H1 (cell line): ENCODE measurements around the gene TSTD2. TPM values are rescaled to one million over a fixed set of nuclear protein-coding genes. Genes with fewer than 3 reads are reported as not detected.

Experiments used
- CTCF ChIA-PET: fragments of 300-600 bp; sonication (Branson Sonifier 250); formaldehyde crosslinking; loops from one replicate; lab custom pipeline; 2021; ENCODE audit not compliant: partially characterized antibody; lab: Charles Lee
- POLR2A ChIA-PET: fragments of 300-600 bp; sonication (Branson Sonifier 250); formaldehyde crosslinking; loops from one replicate; lab custom pipeline; 2021; ENCODE audit warnings: inconsistent platforms; ENCODE audit not compliant: partially characterized antibody; lab: Charles Lee
- DNase-seq, 2 experiments: peaks; one replicate each; pipeline versions ENCODE4 v3.0.0 to v3.0.0-alpha.2; 2010 to 2022; ENCODE audit warnings: low spot score in 2 of 2, low read depth in 1 of 2, mixed read lengths in 1 of 2
- FAIRE-seq: peaks from 2 replicates; lab custom pipeline; 2011; peaks lifted over from hg19 to GRCh38; lab: Jason Lieb, UNC
- H2AFZ ChIP-seq: 2 replicates; pipeline ENCODE4 v1.8.1; 2012; ENCODE audit warnings: low read length, inconsistent platforms
- H2AK5ac ChIP-seq: 2 replicates; pipeline ENCODE4 v1.6.1; 2013; ENCODE audit warnings: low read depth, low read length
- H2BK120ac ChIP-seq: replicated peaks from 2 replicates; pipeline ENCODE3; 2013; ENCODE audit warnings: low read depth, low read length, inconsistent platforms
- H2BK12ac ChIP-seq: 2 replicates; pipeline ENCODE4 v1.6.1; 2013; ENCODE audit warnings: low read depth, low read length
- H2BK15ac ChIP-seq: 2 replicates; pipeline ENCODE4 v1.6.1; 2013; ENCODE audit warnings: low read length
- H2BK20ac ChIP-seq: 2 replicates; pipeline ENCODE4 v1.6.1; 2013; ENCODE audit warnings: low read length
- H2BK5ac ChIP-seq: 2 replicates; pipeline ENCODE4 v1.6.1; 2013; ENCODE audit warnings: low read depth, low read length
- H3K14ac ChIP-seq: 2 replicates; pipeline ENCODE4 v1.6.1; 2013; ENCODE audit warnings: inconsistent platforms; ENCODE audit not compliant: insufficient read length
- H3K18ac ChIP-seq: 2 replicates; pipeline ENCODE4 v1.6.1; 2013; ENCODE audit warnings: low read length; ENCODE audit errors: extremely low read depth
- H3K23ac ChIP-seq: 2 replicates; pipeline ENCODE4 v1.6.1; 2013; ENCODE audit warnings: inconsistent platforms; ENCODE audit not compliant: insufficient read length
- H3K23me2 ChIP-seq: 2 replicates; pipeline ENCODE4 v1.6.1; 2013; ENCODE audit warnings: low read depth, low read length
- H3K27ac ChIP-seq: 2 replicates; pipeline ENCODE4 v1.6.1; 2011; ENCODE audit warnings: low read depth, low read length, inconsistent platforms
- H3K27me3 ChIP-seq, 4 experiments: replicated peaks in 1 of 4; 1 replicate in 1 of 4; 2 replicates in 3 of 4; pipeline versions ENCODE4 v1.6.1 to v1.8.1; 2011 to 2013; ENCODE audit warnings: low read length in 3 of 4, mild to moderate bottlenecking in 3 of 4, inconsistent platforms in 2 of 4, mixed read lengths in 2 of 4, moderate library complexity in 1 of 4; ENCODE audit not compliant: control insufficient read depth in 3 of 4, insufficient read depth in 3 of 4; ENCODE audit errors: extremely low read depth in 1 of 4
- H3K36me3 ChIP-seq, 4 experiments: 2 replicates each; pipeline versions ENCODE4 v1.6.1 to v1.8.1; 2011 to 2013; ENCODE audit warnings: mild to moderate bottlenecking in 4 of 4, low read length in 3 of 4, moderate library complexity in 2 of 4, control low read depth in 1 of 4, inconsistent platforms in 1 of 4; ENCODE audit not compliant: insufficient read depth in 4 of 4, control insufficient read depth in 2 of 4
- H3K4ac ChIP-seq: replicated peaks from 2 replicates; pipeline ENCODE3; 2013; ENCODE audit warnings: low read length, low read depth, mixed read lengths, inconsistent platforms; ENCODE audit not compliant: insufficient read length
- H3K4me1 ChIP-seq, 4 experiments: replicated peaks in 1 of 4; 1 replicate in 1 of 4; 2 replicates in 3 of 4; pipeline versions ENCODE4 v1.6.1 to v1.8.1; 2011 to 2013; ENCODE audit warnings: low read length in 3 of 4, inconsistent platforms in 2 of 4, mixed read lengths in 1 of 4; ENCODE audit not compliant: insufficient read depth in 4 of 4, control insufficient read depth in 3 of 4
- H3K4me2 ChIP-seq, 2 experiments: 2 replicates each; pipeline versions ENCODE4 v1.6.1 to v1.8.1; 2011 to 2013; ENCODE audit warnings: low read depth in 2 of 2, low read length in 2 of 2, control low read depth in 1 of 2, inconsistent platforms in 1 of 2, mild to moderate bottlenecking in 1 of 2; ENCODE audit not compliant: insufficient read depth in 1 of 2
- H3K4me3 ChIP-seq, 4 experiments: fragments of 200-600, 300-600 bp in 1 of 4; sonication (generic), shearing (Covaris generic), sonication (Bioruptor Twin) in 1 of 4; 2 replicates each; pipeline versions ENCODE4 v1.5.1 to v1.8.1; 2011 to 2016; ENCODE audit warnings: low read length in 4 of 4, low read depth in 3 of 4, control low read depth in 2 of 4, inconsistent platforms in 2 of 4, mild to moderate bottlenecking in 2 of 4, mixed read lengths in 1 of 4, moderate library complexity in 1 of 4; ENCODE audit not compliant: insufficient read depth in 2 of 4; ENCODE audit errors: extremely low read depth in 1 of 4
- H3K56ac ChIP-seq: replicated peaks from 2 replicates; pipeline ENCODE3; 2013; ENCODE audit warnings: low read depth, mild to moderate bottlenecking, mixed read lengths, low read length, inconsistent platforms; ENCODE audit not compliant: insufficient read length
- H3K79me1 ChIP-seq: 2 replicates; pipeline ENCODE4 v1.6.1; 2013; ENCODE audit warnings: low read depth, low read length, control low read depth
- H3K79me2 ChIP-seq, 2 experiments: 2 replicates each; pipeline versions ENCODE4 v1.6.1 to v1.8.1; 2012 to 2013; ENCODE audit warnings: low read length in 2 of 2, mild to moderate bottlenecking in 2 of 2, inconsistent platforms in 1 of 2; ENCODE audit not compliant: insufficient read depth in 2 of 2, control insufficient read depth in 1 of 2
- H3K9ac ChIP-seq, 4 experiments: replicated peaks in 1 of 4; 1 replicate in 1 of 4; 2 replicates in 3 of 4; pipeline versions ENCODE4 v1.6.1 to v1.8.1; 2011 to 2013; ENCODE audit warnings: low read depth in 3 of 4, low read length in 3 of 4, control low read depth in 2 of 4, mild to moderate bottlenecking in 2 of 4, moderate library complexity in 2 of 4, inconsistent platforms in 1 of 4; ENCODE audit errors: extremely low read depth in 1 of 4
- H3K9me3 ChIP-seq, 2 experiments: 2 replicates each; pipeline versions ENCODE4 v1.6.1 to v1.8.1; 2012 to 2013; ENCODE audit warnings: mild to moderate bottlenecking in 2 of 2, moderate library complexity in 2 of 2, control low read depth in 1 of 2, inconsistent platforms in 1 of 2, low read depth in 1 of 2, low read length in 1 of 2, mixed read lengths in 1 of 2; ENCODE audit not compliant: insufficient read depth in 2 of 2
- H4K20me1 ChIP-seq, 2 experiments: replicated peaks in 1 of 2; 2 replicates each; pipeline versions ENCODE3 to v1.8.1; 2011 to 2013; ENCODE audit warnings: inconsistent platforms in 2 of 2, low read length in 2 of 2, mild to moderate bottlenecking in 1 of 2; ENCODE audit not compliant: insufficient read depth in 2 of 2, control insufficient read depth in 1 of 2
- H4K5ac ChIP-seq: 2 replicates; pipeline ENCODE4 v1.6.1; 2013; ENCODE audit warnings: low read length, low read depth, mixed read lengths, inconsistent platforms; ENCODE audit not compliant: insufficient read length
- H4K8ac ChIP-seq: 2 replicates; pipeline ENCODE4 v1.8.0; 2013; ENCODE audit warnings: mild to moderate bottlenecking, moderate library complexity, low read length, inconsistent platforms; ENCODE audit not compliant: insufficient read depth; ENCODE audit errors: extremely low read depth
- H4K91ac ChIP-seq: replicated peaks from 2 replicates; pipeline ENCODE3; 2013; ENCODE audit warnings: low read length, mixed read lengths, inconsistent platforms; ENCODE audit not compliant: insufficient read length
- BACH1 ChIP-seq: IDR thresholded peaks from 2 replicates; pipeline ENCODE4 v1.6.1; 2012; ENCODE audit warnings: low read length, improper control_type of control experiment
- CHD1 ChIP-seq: IDR thresholded peaks from 2 replicates; pipeline ENCODE4 v1.6.1; 2012; ENCODE audit warnings: low read depth, low read length, improper control_type of control experiment
- HDAC6 ChIP-seq: IDR thresholded peaks from one replicate; pipeline ENCODE4 v1.7.1; 2012; ENCODE audit warnings: low read depth, mild to moderate bottlenecking, inconsistent platforms, low read length, moderate library complexity
- KDM1A ChIP-seq: fragments of 200-600, 300-600 bp; sonication (generic); IDR thresholded peaks from 2 replicates; pipeline ENCODE4 v1.7.1; 2016; ENCODE audit warnings: mild to moderate bottlenecking, low read length, borderline replicate concordance
- KDM5A ChIP-seq: fragments of 200-600 bp; IDR thresholded peaks from 2 replicates; pipeline ENCODE4 v1.7.1; 2012; ENCODE audit warnings: mild to moderate bottlenecking, low read length, inconsistent platforms, mixed read lengths
- MAFK ChIP-seq: IDR thresholded peaks from 2 replicates; pipeline ENCODE4 v1.6.1; 2012; ENCODE audit warnings: low read depth, mild to moderate bottlenecking, improper control_type of control experiment, low read length
- PHF8 ChIP-seq: fragments of 200-600 bp; sonication (generic); conservative IDR thresholded peaks from 2 replicates; pipeline ENCODE4 v1.7.1; 2012; ENCODE audit warnings: low read depth, mild to moderate bottlenecking, inconsistent platforms, low read length, moderate library complexity
- POLR2A ChIP-seq, 2 experiments: IDR thresholded peaks; 1 replicate in 1 of 2; 2 replicates in 1 of 2; pipeline ENCODE4 v1.6.1; 2011; ENCODE audit warnings: low read depth in 2 of 2, low read length in 2 of 2, mild to moderate bottlenecking in 2 of 2; ENCODE audit errors: control extremely low read depth in 1 of 2
- POLR2AphosphoS5 ChIP-seq: IDR thresholded peaks from 2 replicates; pipeline ENCODE4 v1.6.1; 2011; ENCODE audit warnings: low read depth, low read length
- RNF2 ChIP-seq: fragments of 200-900, 300-1000 bp; sonication (generic); IDR thresholded peaks from 2 replicates; pipeline ENCODE4 v1.7.1; 2016; ENCODE audit warnings: borderline replicate concordance, low read depth, mild to moderate bottlenecking, antibody characterized with exemption, low read length; ENCODE audit not compliant: poor library complexity, severe bottlenecking; ENCODE audit errors: missing control alignments
- SRF ChIP-seq: IDR thresholded peaks from 2 replicates; pipeline ENCODE4 v1.6.1; 2011; ENCODE audit warnings: mild to moderate bottlenecking, low read depth, low read length, moderate library complexity
- TAF7 ChIP-seq: optimal IDR thresholded peaks from 2 replicates; pipeline ENCODE3; 2011; ENCODE audit warnings: low read depth, mild to moderate bottlenecking, inconsistent platforms, low read length, moderate library complexity, borderline replicate concordance
- TCF12 ChIP-seq: IDR thresholded peaks from 2 replicates; pipeline ENCODE4 v1.6.1; 2011; ENCODE audit warnings: low read depth, mild to moderate bottlenecking, low read length
- YY1 ChIP-seq: IDR thresholded peaks from 2 replicates; pipeline ENCODE4 v1.6.1; 2011; ENCODE audit warnings: low read depth, mild to moderate bottlenecking, low read length
- WGBS, 2 experiments: shearing (Covaris generic) in 1 of 2; methylation state at CpG; one replicate each; pipeline versions ENCODE4 v1.1.6 to v1.1.7; 2013 to 2015; ENCODE audit warnings: low lambda C conversion rate in 2 of 2, mixed read lengths in 2 of 2, inconsistent platforms in 1 of 2, low coverage in 1 of 2, missing lambda C conversion rate in 1 of 2; ENCODE audit not compliant: insufficient replicate concordance in 2 of 2, insufficient coverage in 1 of 2, insufficient read length in 1 of 2; ENCODE audit errors: extremely low coverage in 1 of 2, missing lambda C conversion rate in 1 of 2; 5-methylcytosine and 5-hydroxymethylcytosine counted together
- polyA plus RNA-seq, 7 experiments: library from polyadenylated mRNA; depleted of rRNA in 3 of 7; stranded (reverse) in 5 of 7; unstranded in 2 of 7; fragments of >200 nt in 5 of 7; fragments of 200-250 nt in 2 of 7; gene quantifications; 1 replicate in 5 of 7; 2 replicates in 1 of 7; 4 replicates in 1 of 7; pipeline versions ENCODE4 v1.2.1 to v1.2.3, GENCODE V29; 2011 to 2013; ENCODE audit warnings: missing spikeins in 2 of 7, mixed read lengths in 2 of 7
- total RNA-seq: library from RNA; stranded (reverse); fragmentation: NEBNext Ultra II Directional; extraction: Animal tissue kit (Norgen Biotek cat#: 25700); gene quantifications from 2 replicates; pipeline ENCODE4 v1.2.1, GENCODE V29; 2021

The TSTD2 gene
- total and polyA plus RNA-seq, 2 of the 8 experiments (the other 6 are each of a cell fraction or from before 2014, with no cell fraction given): 16.1 to 17.5 TPM

GRCh38 chr9:97670586-97670985, 37.4 kb upstream of the TSTD2 start:
- Histone ChIP-seq H3K79me2 (no peaks in the 10 kb centered on the region), H4K8ac (no peak overlapping the region), H2AFZ (no peak overlapping the region), H3K4ac (no peak overlapping the region), H3K9ac (no peak overlapping the region), H3K27me3 (no peaks in the 10 kb centered on the region), H3K79me1 (no peaks in the 10 kb centered on the region)
- no peak for FAIRE-seq
- POLR2A ChIA-PET: interaction anchor here (1.1 to 1.3 kb wide), 2 partner anchors 9 to 14 kb away, joined by 3 to 4 read pairs; no protein-coding TSS in a partner anchor
- TF ChIP-seq HDAC6 (no peak), KDM5A (no peak), MAFK (no peak), POLR2A (IDR thresholded peaks at IDR 0.05; ENCODE audit: control extremely low read depth in 1 of 2, low read depth in 2 of 2, low read length in 2 of 2) (no peak), POLR2AphosphoS5 (no peak), KDM1A (no peak), RNF2 (no peak), SRF (no peak), TAF7 (no peak), CHD1 (no peak), PHF8 (no peak), TCF12 (no peak), YY1 (no peak), BACH1 (no peak)
- TF ChIP-seq, all 59 proteins: peak for 0
- Histone ChIP-seq H3K18ac (no peak overlapping the region), H3K36me3 (peaks cover 35 to 93% (median 84%) of the 10 kb centered on the region in 4 experiments), H4K91ac (no peak overlapping the region), H3K56ac (no peak overlapping the region), H3K27ac (no peak overlapping the region), H3K23me2 (no peaks in the 10 kb centered on the region), H2AK5ac (no peak overlapping the region), H2BK15ac (no peak overlapping the region), H2BK20ac (no peak overlapping the region), H3K9me3 (no peaks in the 10 kb centered on the region), H2BK5ac (no peak overlapping the region), H2BK12ac (no peak overlapping the region), H2BK120ac (no peak overlapping the region), H4K20me1 (peaks cover 3 to 4% of the 10 kb centered on the region in 2 experiments), H4K5ac (no peak overlapping the region), H3K4me3 (no peak overlapping the region), H3K14ac (no peak overlapping the region), H3K4me2 (no peak overlapping the region), H3K4me1 (no peaks in the 10 kb centered on the region), H3K23ac (no peak overlapping the region)
- CTCF ChIA-PET: interaction anchor here (1.2 kb wide), 1 partner anchor 277 kb away, joined by 3 read pairs; no protein-coding TSS in a partner anchor
- WGBS, 2 experiments: 87% methylated on average over 3 of the region's 3 CpGs; no CpG with 5 or more reads in 1 of the 2 experiments
- DNase-seq: no peak
